HG02852 (cell line): ENCODE data around the gene KRT6B.
"Not testable (repeated sequence)": the region's sequence is repeated elsewhere in the genome, so short reads cannot be mapped to it uniquely, and the experiment has no call there.

Source experiments
- ATAC-seq: cut with Tn5 transposase; IDR thresholded peaks from one replicate; pipeline ENCODE4 v1.9.1; 2021; ENCODE audit warnings: mild to moderate bottlenecking, moderate library complexity; ENCODE audit not compliant: unreplicated experiment

The KRT6B gene

DNA sequence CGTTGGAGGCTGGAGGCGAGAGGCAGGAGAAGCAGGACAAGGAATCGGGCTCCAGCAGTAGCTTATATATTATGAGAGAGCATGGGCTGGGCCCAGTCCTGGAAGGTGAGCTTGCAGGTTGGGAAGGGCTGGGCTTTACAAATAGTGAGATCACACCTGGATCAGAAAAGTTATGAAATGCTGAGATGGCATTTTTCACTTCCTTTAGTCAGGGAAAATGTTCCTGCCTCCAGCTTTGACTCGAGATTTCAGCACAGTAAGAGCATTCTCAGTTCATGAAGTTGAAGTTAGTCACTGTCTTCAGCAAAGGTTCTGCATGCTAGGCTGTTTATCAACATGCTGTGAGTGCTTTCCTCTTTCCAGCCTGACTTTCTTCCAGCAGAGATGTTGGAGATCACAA is 21.8 kb upstream of the KRT6B start, which contains the start of gene KRT6C:
Gene KRT6C (minus strand): TSS at position 38 of the 400 bp plus-strand sequence. CDS start 68 bp downstream, outside the sequence.
- ATAC-seq = no peak

DNA sequence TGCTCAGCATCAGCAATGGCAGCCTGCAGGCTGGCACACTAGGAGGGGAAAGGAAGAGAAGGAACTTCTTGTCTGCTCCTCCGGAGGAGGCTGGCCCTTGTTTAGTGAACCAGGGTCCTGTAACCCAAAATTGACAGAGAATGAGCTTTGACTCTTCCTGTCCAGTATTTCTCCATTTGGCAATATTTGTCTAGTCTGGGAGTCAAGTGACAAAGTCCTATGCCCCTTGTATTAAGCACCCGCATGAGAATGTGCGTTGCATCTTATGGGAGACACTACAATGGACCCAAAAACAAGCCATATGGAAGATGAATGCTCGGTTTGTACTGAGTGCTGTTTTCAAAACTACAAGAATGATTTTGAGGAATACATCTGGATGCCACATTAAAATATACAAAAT is 17.9 kb upstream of the KRT6B start:
- no peak for ATAC-seq

DNA sequence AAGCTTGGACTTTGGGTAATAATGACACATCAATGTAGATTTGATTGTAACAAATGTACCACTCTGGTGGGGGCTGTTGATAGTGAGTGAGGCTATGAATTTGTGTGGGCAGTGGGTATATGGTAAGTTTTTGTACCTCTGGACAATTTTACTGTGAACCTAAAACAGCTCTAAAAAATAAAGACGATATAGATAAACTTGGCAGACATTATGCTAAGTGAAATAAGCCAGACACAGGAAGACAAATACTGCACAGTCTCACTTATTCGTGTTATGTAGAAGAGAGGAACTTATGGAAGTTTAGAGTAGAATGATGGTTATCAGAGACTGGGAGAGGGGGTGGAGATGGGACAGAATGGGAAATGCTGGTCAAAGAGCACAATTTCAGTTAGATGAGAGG is 13.0 kb upstream of the KRT6B start:
- ATAC-seq = no peak

DNA sequence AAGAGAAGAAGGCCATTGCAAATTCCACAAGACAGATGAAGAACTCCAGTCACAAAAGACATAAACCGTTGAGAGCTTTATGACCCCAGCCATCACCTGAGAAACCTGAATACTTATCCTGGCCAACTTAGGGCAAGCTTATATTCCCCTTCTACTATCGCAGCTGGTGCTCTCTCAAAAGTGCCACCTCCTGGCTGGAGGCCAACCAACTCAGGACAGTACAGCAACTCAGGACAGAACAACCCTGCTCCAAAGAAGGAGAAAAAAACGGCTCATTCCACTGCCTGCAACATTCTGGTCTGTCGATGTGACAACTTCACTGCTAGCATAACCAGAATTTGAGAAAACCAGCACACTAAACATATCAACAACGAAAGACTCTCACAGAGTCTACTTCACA is 9.7 kb upstream of the KRT6B start:
- no peak for ATAC-seq

DNA sequence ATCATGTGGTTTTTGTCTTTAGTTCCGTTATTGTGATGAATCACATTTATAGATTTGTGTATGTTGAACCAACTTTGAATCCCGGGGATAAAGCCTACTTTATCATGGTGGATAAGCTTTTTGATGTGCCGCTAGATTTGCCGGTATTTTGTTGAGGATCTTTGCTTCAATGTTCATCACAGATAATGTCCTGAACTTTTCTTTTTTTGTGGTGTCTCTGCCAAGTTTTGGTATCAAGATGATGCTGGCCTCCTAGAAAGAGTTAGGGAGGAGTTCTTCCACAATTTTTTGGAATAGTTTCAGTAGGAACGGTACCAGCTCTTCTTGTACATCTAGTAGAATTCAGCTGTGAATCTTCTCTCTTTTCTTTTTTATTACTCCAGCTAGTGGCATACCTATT is 6.9 kb upstream of the KRT6B start:
- no peak for ATAC-seq

DNA sequence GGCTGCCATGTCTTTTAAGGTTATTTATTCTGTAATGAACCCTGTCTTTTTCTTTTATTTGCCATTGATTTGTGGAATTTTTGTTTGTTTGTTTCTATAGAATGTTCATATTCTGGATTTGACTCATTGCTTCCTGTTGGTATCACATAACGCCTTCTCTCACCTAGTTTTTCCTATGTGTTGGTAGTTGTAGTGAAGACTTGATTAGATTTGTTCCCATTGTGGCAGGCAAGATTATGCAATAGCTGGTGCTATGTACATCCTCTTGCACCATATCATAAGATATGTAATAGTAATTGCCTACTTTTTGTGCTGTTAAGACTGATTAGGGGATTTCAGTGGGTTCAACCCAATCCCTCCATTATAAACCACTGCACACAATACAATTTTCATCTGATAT is 3.9 kb upstream of the KRT6B start:
- no peak for ATAC-seq

DNA sequence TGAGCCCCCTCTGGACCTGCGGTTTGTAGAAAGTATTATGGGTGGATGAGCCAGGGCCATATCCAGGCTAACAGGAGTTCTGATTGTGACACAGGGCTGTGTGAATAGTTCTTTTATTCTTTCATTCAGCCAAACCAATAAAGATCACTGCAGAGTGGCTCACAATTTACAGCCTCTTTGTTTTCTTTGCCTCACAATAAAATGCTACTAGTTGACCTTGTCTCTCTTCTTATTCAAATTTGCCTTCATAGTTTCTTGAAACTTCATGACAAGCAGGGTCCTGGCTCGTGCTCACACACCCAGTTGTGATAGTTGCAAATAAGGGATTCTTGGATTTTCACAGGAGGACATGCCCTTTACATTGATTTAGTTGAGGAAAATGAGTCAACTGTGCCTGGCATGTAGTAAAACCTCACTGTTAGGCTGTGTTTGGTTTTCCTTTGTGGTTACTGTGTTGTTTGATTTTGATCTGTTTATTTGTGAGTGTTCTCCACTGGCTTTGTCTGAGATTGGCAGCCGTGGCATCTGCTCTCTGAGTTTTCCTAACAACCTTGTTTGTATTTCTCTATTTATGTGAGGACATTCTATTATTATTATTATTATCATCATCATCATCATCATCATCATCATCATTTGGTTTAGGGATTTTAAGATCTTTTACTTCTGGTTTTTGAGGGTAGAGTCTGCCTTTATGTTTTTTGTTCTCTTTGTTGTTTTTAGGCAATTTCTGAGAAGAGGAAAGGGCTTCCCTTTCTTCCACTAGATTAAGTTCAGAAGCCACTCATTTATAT is 2.7 kb upstream of the KRT6B start:
- no peak for ATAC-seq

DNA sequence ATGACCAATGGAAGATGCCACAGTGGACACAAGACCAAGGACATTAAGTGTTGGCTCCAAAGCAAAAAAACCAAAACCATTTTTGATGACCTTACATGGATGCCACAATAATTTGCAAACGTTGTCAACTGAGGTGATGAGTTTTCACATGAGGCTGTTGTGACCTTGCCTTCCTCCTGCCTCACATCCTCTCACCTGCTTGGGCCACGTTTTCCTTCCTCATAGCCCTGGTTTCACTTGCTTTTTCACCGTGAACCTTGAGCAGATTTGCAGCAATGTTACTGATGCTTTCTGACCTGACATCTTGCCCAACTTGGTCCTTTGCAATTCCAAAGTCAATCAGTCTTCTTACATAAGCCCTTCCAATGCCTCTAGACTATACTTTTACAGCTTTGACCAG is 3.7 kb downstream of the KRT6B start:
- ATAC-seq = no peak

DNA sequence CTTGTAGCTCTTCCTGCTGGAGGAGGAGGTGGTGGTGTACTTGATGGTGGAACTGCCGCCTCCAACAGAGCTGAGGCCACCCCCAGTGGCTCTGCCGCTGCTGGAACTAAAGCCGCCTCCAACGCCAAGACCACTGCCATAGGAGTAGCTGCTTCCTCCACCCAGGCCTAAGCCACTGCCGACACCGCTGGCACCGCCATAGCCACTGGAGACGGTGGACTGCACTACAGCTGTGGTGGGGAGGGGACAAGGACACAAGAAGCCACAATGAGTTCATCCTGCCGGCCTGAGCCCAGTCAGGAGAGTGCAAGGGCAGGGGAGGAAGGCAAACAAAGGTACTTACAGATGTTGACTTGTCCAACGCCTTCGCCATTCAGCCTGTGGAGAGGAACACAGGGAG is 4.8 kb downstream of the KRT6B start:
- ATAC-seq = not testable (repeated sequence)

DNA sequence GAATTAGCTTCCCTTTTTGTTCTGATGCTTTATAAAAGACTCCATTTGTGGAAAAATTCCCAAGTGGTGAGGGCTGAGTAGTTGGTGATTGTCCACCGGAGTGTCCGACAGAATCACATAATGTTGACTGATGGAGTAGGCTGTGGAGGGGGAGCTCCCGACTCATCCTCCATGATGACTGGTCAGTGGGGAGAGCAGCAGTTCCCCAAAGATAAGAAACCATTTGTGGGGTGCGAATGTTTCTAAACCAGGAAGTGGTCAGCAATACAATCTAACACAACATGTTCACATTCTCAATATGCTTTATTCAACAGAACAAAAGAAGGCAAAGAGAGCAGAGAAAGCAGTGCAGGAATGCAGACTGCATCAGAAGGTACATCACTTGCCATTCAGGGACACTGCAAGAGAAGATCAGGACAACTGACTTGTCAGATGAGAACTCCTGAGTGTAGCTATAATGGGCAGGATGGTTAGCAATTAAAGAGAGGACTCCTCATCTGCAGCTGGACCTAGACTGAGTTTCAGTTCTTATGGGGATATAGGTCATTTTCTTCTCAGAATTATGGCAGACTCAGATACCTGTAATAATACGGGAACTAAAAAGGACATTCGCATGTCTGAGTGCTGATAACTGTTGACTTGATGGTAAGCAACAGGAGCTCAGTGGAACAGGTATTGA is 5.4 kb downstream of the KRT6B start:
- ATAC-seq = no peak

DNA sequence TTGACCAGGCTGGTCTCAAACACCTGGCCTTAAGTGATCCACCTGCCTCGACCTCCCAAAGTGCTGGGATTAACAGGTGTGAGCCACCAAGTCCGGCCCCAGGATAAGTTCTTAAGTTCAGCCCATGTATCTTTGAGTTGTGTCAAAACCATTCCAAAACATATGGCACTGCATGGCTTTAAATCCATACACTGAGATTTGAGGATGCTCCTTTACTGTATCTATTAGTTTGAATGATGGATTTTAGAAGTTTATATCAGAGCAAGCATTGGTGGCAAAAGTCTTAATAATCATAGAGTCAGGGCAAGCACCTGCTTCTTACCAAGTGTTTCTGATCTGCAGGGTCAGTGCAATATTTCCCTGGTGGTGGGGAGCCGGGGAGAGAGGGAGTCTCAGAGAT is 6.1 kb downstream of the KRT6B start:
- ATAC-seq = no peak

DNA sequence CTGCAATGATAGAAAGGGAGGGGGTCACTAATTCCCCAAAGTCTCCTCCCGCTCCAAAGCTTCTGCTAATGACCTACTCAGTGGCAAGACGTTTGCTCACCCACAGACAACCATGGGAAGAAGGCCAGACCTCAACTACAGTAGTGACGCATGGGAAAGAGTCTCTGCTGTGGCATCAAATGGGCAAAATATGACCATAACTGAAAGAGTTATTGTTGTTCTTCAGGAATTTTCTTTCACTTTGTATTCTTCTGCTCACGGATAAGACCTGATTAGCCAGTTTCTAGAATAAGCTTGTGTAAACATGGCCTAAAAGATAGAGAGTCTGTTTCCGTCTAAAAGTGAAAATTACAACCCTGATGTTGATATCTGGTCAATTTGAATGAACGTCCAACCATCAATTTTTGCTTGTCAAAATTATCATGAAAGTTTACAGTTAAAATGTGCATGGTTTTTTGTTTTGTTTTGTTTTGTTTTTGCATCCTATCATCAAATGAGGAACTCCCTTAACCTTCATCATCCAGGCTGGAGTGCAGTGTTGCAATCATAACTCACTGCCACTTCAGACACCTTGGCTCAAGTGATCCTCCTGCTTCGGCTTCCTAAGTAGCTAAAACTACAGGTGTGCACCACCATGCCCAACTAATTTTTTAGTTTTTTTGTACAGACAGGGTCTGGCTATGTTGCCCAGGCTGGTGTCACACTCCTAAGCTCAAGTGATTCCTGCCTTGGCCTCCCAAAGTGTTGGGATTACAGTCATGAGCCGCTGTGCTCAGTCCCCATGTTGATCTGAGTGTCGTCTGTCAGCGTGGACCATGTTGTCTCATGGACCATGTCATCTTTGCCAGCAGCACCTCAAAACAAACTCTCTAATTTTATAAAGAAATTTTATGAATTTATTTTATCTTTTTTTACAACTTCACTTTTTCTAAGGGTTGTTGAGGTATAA is 7.0 kb downstream of the KRT6B start:
- no peak for ATAC-seq

DNA sequence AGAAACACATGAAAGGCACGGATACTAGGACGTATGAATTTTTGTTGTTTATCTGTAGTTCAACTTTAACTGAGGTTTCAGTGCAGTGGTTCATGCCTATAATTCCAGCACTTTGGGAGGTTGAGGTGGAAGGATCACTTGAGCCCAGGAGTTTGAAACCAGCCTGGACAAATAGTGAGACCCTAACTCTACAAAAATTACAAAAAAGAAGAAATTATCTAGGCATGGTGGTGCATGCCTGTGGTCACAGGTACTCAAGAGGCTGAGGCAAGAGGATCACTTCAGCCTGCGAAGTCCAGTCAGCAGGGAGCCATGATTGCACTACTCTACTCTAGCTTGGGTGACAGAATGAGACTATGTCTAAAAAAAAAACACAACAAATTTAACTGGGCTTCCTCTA is 8.0 kb downstream of the KRT6B start:
- no peak for ATAC-seq

DNA sequence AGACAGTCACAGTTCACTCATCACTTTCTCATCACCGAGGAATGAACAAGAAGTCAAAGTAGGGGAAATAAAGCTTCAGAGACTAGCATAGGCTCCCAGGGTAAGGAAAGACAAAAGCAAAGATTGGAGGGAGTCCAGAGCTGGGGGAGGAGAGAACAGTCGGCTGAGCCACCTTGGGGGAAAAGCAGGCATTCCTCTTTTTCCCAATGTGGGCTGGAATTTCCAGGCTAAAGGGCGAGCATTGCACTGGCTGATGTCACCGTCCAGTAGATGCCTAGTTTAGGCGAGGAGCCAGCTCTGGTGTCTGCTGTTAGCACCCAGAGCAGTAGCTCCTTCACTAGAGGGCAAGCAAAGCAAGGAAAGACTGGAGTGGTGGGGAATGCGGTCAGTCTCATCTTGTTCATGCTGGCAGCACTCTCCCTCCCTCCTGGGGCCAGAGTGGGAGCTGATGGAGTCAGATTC is 9.3 kb downstream of the KRT6B start:
- no peak for ATAC-seq

DNA sequence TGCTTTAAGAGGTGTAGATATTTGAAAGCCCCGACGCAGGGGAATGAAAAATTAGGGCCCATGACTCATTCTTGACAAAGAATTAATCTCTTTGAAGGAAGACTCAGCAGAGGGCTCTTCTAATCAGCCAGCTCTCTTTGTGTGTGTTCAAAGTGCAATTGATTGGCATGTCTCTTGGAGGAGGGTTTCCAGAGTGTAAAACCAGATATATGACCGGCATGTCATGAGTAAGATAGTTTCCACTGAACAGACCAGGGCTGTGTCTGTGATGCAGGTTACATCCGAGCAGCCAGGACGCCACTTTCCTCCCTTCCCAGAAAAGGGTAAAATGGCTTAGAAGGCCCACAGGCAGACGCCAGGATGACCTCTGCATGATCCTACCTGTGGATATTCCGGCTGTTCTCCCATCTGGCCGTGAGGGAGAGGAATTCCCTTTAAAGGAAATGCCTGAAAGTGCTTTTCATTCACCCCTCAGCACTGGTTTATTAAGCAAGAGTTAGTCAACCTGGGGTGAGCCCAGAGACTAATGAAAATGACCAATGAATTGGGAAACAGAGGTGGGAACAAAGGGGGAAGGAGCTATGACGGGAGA is 10.5 kb downstream of the KRT6B start:
- no peak for ATAC-seq

DNA sequence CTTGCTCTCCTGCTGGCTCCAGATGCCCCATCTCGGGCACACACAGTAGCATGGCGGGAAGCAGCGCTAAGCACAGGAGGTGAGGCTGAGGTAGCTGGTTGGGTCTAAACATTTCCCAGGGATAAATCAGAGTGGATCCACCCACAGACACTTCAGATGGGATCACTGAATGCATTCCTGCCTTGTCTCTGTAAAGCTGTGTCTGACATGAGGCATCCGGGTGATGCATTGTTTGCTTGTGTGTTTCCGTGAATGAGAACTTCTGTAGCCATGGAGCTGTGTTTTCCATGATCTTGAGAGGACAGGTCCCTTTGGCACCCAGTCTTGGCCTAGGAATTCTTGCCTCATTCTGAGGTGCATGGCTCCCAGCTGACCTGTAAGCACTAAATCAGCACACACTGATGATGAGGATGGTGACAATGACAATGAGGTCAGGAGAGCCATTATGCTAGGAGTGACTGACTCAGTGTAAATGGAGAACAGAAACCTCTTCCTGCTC is 11.1 kb downstream of the KRT6B start:
- ATAC-seq = no peak

DNA sequence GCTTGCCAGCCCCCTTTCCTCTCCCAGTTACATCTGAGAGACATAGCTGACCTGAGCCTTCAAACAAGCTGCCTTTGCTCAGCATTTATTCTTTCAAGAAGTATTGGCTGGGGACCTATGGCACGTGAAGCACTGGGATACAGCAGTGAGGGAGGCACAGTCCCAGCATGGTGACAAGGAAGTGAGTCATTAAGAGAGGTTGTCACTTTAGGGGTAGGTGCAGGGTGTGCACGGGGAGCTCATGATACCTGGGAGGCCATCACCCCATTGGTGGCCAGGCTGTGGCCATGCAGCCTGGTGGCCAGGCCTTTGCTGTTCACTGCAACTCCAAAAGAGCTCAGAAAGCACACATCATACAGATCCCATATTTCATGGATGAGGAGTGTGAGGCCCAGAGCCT is 12.1 kb downstream of the KRT6B start:
- no peak for ATAC-seq

DNA sequence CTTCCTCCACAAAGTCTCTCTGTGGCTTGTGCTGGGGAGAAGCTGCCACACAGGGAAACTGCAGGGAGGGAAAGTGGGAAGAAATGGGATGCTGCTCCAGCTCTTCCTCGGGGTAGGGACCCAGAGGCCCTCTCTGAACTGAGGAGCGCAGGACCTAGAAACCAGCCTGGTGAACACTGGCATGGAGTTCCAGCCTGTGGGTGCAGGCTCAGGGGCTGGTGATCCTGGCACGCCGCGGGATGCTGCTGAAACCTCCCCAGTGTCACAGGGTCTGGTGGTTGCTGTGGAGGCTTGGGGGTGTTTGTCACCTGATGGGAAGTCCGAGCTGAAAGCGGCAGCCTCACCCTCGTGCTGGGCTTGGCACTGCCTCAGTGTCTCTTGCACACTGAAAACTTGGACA is 12.5 kb downstream of the KRT6B start:
- ATAC-seq = no peak

DNA sequence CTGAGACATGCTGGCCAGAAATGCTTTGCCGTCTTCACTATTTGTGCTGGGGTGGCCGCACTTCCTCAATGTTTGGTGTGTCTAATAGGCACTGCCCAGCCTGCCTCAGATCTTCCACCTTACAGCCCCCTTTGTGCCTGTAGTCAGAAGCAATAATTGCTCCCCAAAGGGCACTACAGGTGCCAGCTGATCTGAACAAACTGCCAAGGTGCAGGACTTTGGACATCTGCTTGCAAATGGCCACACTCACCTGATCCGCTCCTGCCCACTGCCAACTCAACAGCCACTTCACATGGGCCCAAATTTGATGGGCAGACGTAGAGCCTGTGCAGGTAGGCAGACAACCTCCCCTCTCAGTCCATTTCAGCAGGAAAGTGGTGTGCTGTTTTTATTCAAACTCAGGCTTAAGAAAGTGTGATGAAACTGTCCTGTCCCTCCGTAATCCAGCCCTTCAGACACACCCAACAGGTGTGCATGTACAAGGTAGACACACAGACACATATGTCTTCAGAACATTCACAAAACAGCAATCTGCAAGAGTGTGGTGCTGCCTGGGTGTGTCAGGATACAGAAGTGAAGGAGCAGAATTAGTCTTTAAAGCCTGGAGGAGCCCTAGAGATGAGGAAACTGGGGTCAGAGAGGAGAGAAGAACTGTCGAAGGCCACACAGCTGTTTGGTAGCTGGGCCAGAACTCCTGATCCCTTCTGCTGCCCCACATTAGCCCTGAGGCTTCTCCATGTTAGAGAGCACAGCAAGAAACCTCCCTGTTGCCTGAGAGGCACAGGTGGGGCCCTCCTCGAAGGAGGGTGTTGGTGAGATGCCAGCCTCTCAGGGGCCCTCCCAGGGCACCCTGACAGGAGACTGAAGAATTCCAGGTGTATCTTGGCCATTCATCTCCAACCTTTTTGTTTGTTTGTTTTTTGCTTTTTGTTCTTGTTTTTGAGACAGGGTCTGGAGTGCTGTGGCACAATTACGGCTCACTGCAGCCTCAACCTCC is 13.3 kb downstream of the KRT6B start:
- no peak for ATAC-seq

DNA sequence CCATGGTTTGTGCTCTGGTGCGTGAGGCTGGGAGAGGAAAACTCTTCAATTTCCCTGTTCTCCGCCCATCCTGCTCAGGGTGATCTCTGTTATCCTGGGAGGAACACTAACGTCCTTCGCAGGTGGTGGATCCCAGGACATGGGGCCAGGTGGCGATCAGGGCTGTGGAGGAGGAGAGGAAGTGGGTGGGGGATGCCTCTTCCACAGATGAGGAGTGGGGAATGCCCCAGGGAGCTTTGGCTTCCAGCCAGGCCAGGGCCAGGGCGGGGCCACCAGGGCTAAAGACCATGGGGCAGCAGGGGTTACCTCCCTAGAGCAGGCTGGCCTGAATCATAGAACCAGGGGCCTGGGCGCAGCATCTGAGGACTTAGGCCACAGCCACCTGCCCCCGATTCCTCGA is 14.4 kb downstream of the KRT6B start:
- ATAC-seq = no peak
